NCI-H146 treated with DMSO at 0.1 percent for 48 hours (cell line): ENCODE measurements around the gene GLTP.
"Not testable (repeated sequence)": the region's sequence is repeated elsewhere in the genome, so short reads cannot be mapped to it uniquely, and the experiment has no call there.

Experiments
- DNase-seq: peaks from one replicate; lab custom pipeline; 2025; ENCODE audit not compliant: unreplicated experiment; lab: John Stamatoyannopoulos, UW

The GLTP gene

GRCh38 chr12:109878749-109879148 lies 1.6 kb downstream of the GLTP start:
- no peak for DNase-seq

DNA sequence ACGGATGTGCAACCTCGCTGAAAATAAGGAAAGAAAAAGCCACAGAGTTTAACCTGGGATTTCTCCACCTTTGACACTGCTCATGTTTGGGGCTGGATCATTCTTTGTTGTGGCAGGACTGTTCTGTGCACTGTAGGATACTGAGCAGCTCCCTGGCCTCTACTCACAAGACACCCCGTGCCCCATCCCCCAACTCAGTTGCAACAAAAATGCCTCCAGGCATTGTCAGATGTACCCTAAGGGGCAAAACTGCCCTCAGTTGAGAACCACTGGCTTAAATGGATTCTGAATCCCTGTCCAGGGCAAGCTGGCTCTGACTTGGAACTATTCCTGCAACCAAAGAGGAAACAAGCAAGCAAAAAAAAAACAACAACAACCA lies 2.1 kb downstream of the GLTP start:
- no peak for DNase-seq

DNA sequence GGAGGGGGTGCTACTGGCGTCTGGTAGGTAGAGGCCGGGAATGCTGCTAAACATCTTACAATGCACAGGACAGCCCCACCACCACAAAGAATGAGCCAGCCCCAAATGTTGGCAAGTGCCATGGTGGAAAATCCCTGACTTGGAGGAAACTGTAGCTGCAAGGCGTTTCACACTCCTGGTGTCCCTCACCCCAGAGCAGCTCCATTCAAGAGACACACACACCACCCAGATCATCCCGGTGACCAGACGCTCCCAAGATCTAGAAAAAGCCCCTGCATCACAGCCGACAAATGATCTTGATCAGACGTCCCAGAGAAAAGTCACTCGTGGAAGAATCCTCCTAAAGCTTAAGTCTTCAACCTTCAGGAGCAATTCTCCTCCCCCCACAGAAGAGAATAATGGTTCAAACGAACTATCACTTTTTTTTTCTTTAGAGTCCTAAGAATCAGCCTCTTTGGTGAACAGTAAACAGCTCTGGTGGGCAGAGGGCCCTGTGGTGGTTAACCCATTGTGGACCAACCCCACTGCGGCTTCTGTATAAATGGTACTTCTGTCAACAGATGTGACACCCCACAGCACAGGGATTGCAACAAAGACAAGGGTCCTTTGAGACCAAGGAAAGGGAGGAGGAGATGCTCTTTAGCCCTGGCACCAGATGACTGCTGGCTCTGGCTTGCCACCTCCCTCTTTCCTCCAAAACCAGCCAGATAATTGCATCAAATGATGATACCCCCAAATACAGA lies 2.7 kb downstream of the GLTP start:
- no peak for DNase-seq

DNA sequence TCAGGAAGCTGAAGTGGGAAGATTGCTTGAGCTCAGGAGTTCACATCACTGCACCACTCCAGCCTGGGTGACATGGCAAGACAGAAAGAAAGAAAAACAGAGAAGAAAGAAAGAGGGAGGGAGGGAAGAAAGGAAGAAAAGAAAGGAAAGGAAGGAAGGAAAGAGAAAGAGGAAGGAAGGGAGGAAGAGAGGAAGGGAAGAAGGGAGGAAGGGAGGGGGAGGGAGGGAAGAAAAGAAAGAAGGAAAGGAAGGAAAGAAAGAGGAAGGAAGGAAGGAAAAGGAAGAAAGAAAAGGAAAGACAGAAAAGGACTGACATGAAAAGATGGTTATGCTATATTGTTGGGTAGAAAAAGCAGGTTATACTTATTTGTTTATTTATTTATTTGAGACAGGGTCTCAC lies 3.9 kb downstream of the GLTP start:
- DNase-seq: no peak

DNA sequence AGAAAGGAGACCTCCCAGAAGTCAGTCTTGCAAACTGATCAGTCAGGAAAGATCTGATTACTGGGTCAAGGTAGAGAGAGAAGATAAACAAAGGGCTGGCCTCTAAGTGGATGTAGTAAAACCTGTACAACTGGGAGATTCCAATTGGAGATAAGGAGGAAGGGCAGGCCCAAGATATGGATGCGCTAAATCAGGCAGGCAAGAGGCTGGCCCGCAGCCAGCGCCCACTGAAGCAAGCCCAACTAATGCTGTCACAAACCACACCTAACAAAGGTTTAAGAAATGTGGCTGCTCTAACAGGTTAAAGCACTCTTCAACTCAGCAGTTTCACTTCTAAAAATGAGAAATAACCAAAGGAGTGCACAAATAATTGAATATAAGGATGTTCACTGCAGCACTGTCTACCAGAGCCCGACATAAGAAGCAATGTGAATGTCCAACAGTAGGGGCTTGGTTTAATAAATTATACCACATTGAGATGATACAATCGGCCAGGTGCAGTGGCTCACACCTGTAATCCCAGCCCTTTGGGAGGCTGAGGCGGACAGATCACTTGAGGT lies 4.7 kb downstream of the GLTP start:
- DNase-seq: no peak

GRCh38 chr12:109873653-109874052 lies 6.7 kb downstream of the GLTP start:
- no peak for DNase-seq

GRCh38 chr12:109871668-109872314 lies 8.6 kb downstream of the GLTP start:
- no peak for DNase-seq

DNA sequence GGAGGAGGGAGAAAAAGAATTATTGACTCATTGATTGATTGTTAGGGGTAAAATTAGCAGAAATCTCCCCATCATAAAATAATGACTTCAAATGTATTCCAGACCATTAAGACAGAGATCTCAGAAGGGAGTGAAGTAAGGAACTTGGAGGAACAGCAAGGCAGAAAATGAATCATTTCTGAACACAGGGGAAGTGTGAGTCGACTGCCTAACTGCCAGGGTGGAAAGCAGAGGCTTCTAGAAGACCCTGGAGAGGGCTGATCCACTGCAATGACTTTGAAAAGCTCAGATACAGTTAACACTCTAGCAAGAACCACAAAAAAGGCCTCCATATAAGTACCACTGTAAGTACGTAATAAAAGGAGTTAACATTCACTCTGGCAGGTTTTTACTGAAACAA lies 9.7 kb downstream of the GLTP start:
- DNase-seq: no peak

DNA sequence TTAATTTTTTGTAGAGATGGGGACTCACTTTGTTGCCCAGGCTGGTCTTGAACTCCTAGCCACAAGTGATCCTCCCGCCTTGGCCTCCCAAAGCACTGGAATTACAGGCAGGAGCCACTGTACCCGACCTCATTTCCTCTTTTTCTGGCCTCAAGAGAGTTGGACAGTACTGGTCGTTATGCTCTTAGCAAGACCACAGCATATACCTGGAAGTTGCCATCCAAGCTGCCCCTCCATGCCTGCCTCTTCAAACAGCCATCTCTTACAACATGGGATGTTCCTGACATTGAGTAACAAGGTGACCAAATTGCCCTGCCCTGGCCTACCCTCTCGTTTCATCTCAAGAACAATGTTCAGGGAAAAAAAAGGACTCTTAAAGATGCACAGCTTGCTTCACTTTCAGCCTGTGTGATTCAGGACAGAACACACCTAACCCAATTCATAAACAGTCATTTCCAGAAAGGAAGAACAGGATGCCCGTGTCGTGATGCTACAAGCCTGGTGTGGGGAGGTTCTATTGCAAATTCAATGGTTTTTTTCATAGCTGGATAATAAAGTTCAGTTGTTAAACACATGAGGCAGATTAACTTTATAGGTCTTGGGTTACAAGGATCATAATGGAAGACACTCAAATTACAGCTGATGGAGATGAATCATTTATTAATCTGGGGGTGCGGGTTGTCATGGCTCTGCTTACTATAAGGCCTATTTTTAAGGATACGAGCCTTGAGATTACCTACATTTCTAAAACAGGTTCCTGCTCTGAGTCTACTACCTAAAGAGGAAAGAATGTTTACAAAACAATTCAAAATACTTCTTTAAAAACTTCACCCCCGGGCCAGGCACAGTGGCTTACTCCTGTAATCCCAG lies 11.9 kb downstream of the GLTP start:
- DNase-seq: no peak

DNA sequence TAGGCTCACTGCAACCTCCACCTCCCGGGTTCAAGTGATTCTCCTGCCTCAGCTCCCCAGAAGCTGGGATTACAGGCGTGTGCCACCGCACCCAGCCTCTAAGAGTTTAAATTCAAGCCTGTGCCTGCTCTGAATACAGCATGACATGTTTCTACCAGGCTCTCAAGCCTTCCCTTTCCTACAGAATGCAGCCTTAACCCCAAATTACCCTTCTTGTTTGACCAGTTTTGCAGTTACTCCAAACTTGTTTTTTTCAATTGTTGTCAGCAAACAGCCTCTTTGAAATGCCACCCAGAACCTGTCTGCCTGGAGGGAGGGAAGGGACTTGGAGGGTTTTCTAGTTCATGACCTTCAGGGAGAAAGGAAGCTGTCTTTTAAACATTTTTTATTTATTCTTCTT lies 15.4 kb downstream of the GLTP start:
- no peak for DNase-seq

DNA sequence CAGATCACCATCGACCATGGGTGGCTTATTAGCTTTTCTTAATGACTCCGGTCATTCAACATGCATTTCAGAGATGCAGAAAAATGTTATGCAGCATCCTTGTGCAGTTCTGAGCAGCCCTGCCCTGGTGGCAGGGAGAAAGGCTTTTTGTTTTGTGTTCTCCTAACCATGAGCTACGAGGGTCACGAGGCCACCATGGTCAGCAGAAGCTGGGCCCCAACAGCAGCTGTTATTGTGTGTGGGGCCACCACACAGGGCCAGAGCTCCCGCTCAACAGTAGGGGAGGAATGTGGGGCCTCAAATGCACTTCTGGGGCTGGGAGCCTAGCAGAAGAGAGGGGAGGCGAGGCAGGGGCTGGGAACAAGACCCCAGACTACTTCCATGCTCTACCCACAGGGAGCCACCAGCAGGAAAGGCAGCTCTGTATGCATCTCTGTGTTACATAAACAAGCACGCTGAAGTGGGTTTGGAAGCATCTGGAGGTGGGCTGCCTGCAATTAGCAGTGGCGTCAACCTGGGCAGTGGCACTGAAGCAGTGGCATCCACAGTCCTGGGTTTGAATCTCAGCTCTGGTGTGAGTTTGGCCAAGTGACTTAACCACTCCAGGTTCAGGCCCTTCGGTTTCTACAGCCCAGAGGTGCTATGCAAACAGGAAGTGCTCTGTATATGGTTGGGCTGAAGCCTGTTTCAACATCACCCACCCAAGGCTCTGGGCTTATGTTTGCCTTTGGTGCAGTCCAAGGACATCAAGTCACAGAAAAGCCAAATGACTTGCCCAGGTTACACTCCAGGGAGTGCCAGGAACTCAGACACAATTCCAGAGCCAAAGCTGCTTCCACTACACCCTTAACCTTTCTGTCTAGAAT lies 16.3 kb downstream of the GLTP start:
- DNase-seq: no peak

DNA sequence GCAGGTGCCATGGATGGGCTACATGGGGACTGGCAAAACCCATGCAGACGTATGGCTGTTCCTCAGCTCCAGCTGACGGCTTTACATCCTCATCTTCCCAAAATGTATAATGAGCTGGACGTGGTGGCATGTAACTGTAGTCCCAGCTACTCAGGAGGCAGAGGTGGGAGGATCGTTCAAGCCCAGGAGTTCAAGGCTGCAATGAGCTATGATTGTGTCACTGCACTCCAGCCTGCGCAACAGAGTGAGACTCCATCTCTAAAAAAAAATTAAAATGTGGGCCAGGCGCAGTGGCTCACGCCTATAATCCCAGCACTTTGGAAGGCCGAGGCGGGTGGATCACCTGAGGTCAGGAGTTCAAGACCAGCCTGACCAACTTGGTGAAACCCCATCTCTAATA lies 17.9 kb downstream of the GLTP start:
- not testable (repeated sequence) for DNase-seq

GRCh38 chr12:109861689-109862314 lies 18.5 kb downstream of the GLTP start:
- no peak for DNase-seq

DNA sequence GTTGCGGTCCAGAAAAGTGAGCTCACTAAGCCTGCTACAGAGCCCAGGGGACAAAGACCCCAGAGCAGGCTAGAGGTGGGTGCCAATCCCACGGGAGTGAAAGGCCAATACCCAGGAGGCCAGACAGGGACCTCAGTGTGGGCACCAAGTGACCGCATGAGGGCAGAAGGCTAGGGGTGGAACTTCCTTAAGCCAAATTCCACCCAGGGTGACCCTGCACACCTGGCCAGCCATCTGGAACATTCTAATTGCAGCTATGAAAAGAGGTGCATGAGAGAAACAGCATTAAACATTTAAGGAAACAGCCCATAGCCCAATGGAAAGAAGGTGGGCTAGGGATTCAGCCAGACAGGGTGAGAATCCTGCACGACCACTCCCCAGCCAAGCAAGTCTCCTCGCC lies 19.4 kb downstream of the GLTP start:
- no peak for DNase-seq

DNA sequence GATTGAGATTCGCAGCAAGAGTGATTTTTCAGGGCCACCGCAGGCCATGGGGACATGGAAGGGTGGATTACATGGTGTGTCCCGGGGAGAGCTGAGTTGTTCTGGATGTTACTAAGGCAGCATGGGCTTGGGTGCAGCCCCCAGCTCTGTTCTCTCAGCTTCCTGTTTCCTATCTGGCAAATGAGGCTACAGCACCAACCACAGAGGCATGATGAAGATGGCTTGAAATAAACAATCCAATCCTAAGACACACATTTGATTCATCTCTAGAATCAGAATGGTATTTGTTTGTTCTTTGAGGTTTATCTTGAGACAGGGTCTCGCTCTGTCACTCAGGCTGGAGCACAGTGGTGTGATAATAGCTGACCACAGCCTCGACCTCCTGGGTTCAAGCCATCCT lies 21.6 kb downstream of the GLTP start:
- no peak for DNase-seq

DNA sequence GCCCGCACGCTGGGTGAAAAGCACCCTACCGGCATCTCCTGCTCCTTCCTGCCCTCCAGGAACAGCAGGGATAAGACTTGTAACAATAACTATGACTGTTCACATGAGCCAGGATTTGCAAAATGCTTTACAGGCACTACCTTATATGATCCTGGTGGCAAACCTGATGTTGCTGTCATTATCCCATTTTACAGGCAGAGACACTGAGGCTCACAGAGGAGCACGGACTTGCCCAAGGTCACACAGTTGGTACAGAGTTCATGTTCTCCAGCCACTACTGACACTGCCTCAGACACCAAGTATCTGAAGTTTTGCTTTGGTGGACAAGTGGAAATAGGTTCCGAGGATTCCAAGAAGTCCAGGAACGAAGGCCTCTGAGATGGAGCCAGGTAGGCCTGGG lies 22.6 kb downstream of the GLTP start:
- no peak for DNase-seq

- DNase-seq: no peak
Observed at GRCh38 chr12:109855377-109855776, 25.0 kb downstream of the GLTP start.

DNA sequence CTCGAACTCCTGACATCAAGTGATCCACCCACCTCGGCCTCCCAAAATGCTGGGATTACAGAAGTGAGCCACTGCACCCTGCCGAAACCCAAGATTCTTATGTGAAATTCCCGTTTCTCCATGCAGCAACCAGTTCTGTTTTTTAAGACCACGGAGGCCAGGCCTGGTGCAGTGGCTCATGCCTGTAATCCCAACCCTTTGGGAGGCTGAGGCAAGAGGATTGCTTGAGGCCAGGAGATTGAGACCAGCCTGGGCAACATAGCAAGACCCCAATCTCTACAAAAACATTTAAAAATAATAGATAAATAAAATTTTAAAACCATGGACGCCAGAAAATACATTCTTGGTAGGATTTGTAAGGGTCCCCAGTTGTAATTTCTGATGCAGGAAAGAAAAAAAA lies 29.8 kb downstream of the GLTP start:
- DNase-seq: not testable (repeated sequence)

GRCh38 chr12:109847142-109847735 lies 33.1 kb downstream of the GLTP start:
- no peak for DNase-seq

DNA sequence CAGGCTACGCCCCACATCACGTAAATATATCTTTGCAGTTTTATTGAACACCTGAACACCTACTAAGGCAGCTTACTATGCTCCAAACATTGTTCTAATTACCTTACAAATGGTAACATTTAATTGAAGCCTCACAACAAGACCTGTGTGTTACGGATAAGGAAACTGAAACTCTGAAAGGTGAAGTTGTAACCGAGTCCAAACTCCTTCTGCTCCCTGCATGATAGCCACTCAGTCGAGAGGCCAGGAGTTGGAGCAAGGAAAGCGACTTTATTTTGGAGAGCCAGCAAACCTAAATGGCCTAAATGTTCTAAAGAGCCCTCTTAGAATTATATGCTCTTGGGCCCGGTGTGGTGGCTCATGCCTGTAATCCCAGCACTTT lies 34.5 kb downstream of the GLTP start:
- DNase-seq: no peak
